SK-N-SH (cell line): ENCODE results near the gene SEMA3A. TPM values are rescaled to one million over a fixed set of nuclear protein-coding genes. Genes with fewer than 3 reads are reported as not detected.

Experiments
- CTCF ChIA-PET: fragments of 300-600, 350-600 bp; formaldehyde crosslinking; extraction: SDS; loops from one replicate; lab custom pipeline; 2021; lab: Yijun Ruan, JAX
- POLR2A ChIA-PET: fragments of 350-600 bp; sonication (Branson Sonifier 250); formaldehyde crosslinking; extraction: SDS; loops from one replicate; lab custom pipeline; 2020; ENCODE audit warnings: antibody characterized with exemption, inconsistent platforms; lab: Yijun Ruan, JAX
- DNase-seq: peaks from one replicate; pipeline ENCODE4 v3.0.0; 2012
- H2AFZ ChIP-seq: fragments of 200-600 bp; sonication (generic); 2 replicates; pipeline ENCODE4 v1.8.1; 2016; ENCODE audit warnings: antibody characterized with exemption, mild to moderate bottlenecking, low read depth
- H3F3A ChIP-seq: fragments of 200-600 bp; sonication (generic); replicated peaks from 2 replicates; pipeline ENCODE3; 2016; ENCODE audit warnings: antibody characterized with exemption, mild to moderate bottlenecking; ENCODE audit not compliant: insufficient read depth
- H3K27ac ChIP-seq, 2 experiments: fragments of 200-500 bp in 1 of 2; fragments of 200-600 bp in 1 of 2; sonication (Bioruptor generic) in 1 of 2; sonication (generic), shearing (Covaris generic) in 1 of 2; 2 replicates each; pipeline versions ENCODE4 v1.5.1 to v1.6.1; 2014 to 2016; ENCODE audit warnings: low read depth in 2 of 2, inconsistent platforms in 1 of 2, low read length in 1 of 2, mild to moderate bottlenecking in 1 of 2, mixed read lengths in 1 of 2
- H3K27me3 ChIP-seq: fragments of 200-600 bp; sonication (generic), shearing (Covaris generic); 2 replicates; pipeline ENCODE4 v1.6.1; 2016; ENCODE audit warnings: mixed run types; ENCODE audit not compliant: insufficient read depth
- H3K36me3 ChIP-seq, 2 experiments: fragments of 200-500 bp in 1 of 2; fragments of 200-600 bp in 1 of 2; sonication (Bioruptor generic) in 1 of 2; sonication (generic) in 1 of 2; replicated peaks in 1 of 2; 2 replicates each; pipeline versions ENCODE3 to v1.5.1; 2014 to 2016; ENCODE audit warnings: low read length in 1 of 2, mild to moderate bottlenecking in 1 of 2; ENCODE audit not compliant: insufficient read depth in 2 of 2, control insufficient read depth in 1 of 2
- H3K4me1 ChIP-seq, 2 experiments: fragments of 200-500 bp in 1 of 2; fragments of 200-600 bp in 1 of 2; sonication (Bioruptor generic) in 1 of 2; sonication (generic), shearing (Covaris generic) in 1 of 2; 2 replicates each; pipeline versions ENCODE4 v1.5.1 to v1.6.1; 2014 to 2016; ENCODE audit warnings: low read depth in 1 of 2, low read length in 1 of 2, mixed run types in 1 of 2; ENCODE audit not compliant: insufficient read depth in 2 of 2, control insufficient read depth in 1 of 2
- H3K4me2 ChIP-seq: fragments of 200-600 bp; sonication (generic), shearing (Covaris generic); 2 replicates; pipeline ENCODE4 v1.6.1; 2017; ENCODE audit warnings: mixed run types
- H3K4me3 ChIP-seq, 2 experiments: fragments of 200-500 bp in 1 of 2; fragments of 200-600 bp in 1 of 2; sonication (Bioruptor generic) in 1 of 2; sonication (generic), shearing (Covaris generic) in 1 of 2; 2 replicates each; pipeline versions ENCODE4 v1.5.1 to v1.8.1; 2014 to 2016; ENCODE audit warnings: low read depth in 2 of 2, inconsistent platforms in 1 of 2, low read length in 1 of 2, mild to moderate bottlenecking in 1 of 2, mixed read lengths in 1 of 2, moderate library complexity in 1 of 2
- H3K79me2 ChIP-seq: fragments of 200-600 bp; sonication (generic); 2 replicates; pipeline ENCODE4 v1.8.1; 2017; ENCODE audit warnings: mild to moderate bottlenecking; ENCODE audit not compliant: insufficient read depth
- H3K9ac ChIP-seq: fragments of 200-600 bp; sonication (generic); 2 replicates; pipeline ENCODE4 v1.6.1; 2017; ENCODE audit warnings: mixed run types
- H3K9me2 ChIP-seq: fragments of 200-600 bp; sonication (generic); 2 replicates; pipeline ENCODE4 v1.6.1; 2017; ENCODE audit warnings: mixed run types
- H3K9me3 ChIP-seq: fragments of 200-600 bp; sonication (generic); 2 replicates; pipeline ENCODE4 v1.6.1; 2017; ENCODE audit warnings: mixed run types, mild to moderate bottlenecking, moderate library complexity
- H4K20me1 ChIP-seq: fragments of 200-600 bp; sonication (generic); 2 replicates; pipeline ENCODE4 v1.6.1; 2017; ENCODE audit warnings: mild to moderate bottlenecking, mixed run types; ENCODE audit not compliant: insufficient read depth
- CHD2 ChIP-seq: fragments of 150-350 bp; IDR thresholded peaks from 2 replicates; pipeline ENCODE4 v1.6.1; 2018; ENCODE audit warnings: low read length; ENCODE audit not compliant: partially characterized antibody
- ELF1 ChIP-seq: IDR thresholded peaks from 2 replicates; pipeline ENCODE4 v1.4.0; 2012
- EP300 ChIP-seq, 2 experiments: IDR thresholded peaks; 2 replicates each; pipeline versions ENCODE4 v1.4.0 to v1.6.1; 2012; ENCODE audit warnings: borderline replicate concordance in 1 of 2, low read depth in 1 of 2, low read length in 1 of 2
- EZH2phosphoT487 ChIP-seq: fragments of 200-600 bp; sonication (generic); IDR thresholded peaks from 2 replicates; pipeline ENCODE4 v1.6.1; 2017; ENCODE audit warnings: low read depth, mixed run types, mild to moderate bottlenecking, antibody characterized with exemption, moderate library complexity, borderline replicate concordance
- FOSL2 ChIP-seq: IDR thresholded peaks from 2 replicates; pipeline ENCODE4 v1.4.0; 2012; ENCODE audit warnings: low read depth, mild to moderate bottlenecking, moderate library complexity, borderline replicate concordance
- FOXJ3 ChIP-seq: sonication (generic); formaldehyde crosslinking; IDR thresholded peaks from 2 replicates; pipeline ENCODE4 v1.5.1; 2020; ENCODE audit warnings: mild to moderate bottlenecking, missing genetic modification reagents
- GATA2 ChIP-seq: sonication (generic); formaldehyde crosslinking; IDR thresholded peaks from 2 replicates; pipeline ENCODE4 v1.5.0; 2020; ENCODE audit warnings: mild to moderate bottlenecking, missing genetic modification reagents
- NFIC ChIP-seq: IDR thresholded peaks from 2 replicates; pipeline ENCODE4 v1.4.0; 2012; ENCODE audit warnings: borderline replicate concordance
- PBX3 ChIP-seq: IDR thresholded peaks from 2 replicates; pipeline ENCODE4; 2012
- POLR2AphosphoS5 ChIP-seq: IDR thresholded peaks from 2 replicates; pipeline ENCODE4 v1.6.1; 2012; ENCODE audit warnings: low read depth, low read length
- RAD21 ChIP-seq: IDR thresholded peaks from 2 replicates; pipeline ENCODE4 v1.6.1; 2012; ENCODE audit warnings: mild to moderate bottlenecking, low read length
- RCOR1 ChIP-seq: fragments of 150-350 bp; IDR thresholded peaks from 2 replicates; pipeline ENCODE4 v1.6.1; 2017; ENCODE audit warnings: antibody characterized with exemption, low read length
- SIN3A ChIP-seq: IDR thresholded peaks from 2 replicates; pipeline ENCODE4 v1.6.1; 2012; ENCODE audit warnings: low read depth, mild to moderate bottlenecking, low read length, moderate library complexity, borderline replicate concordance
- TCF12 ChIP-seq: IDR thresholded peaks from 2 replicates; pipeline ENCODE4 v1.4.0; 2012
- YY1 ChIP-seq: IDR thresholded peaks from 2 replicates; pipeline ENCODE4 v1.4.0; 2012; ENCODE audit warnings: low read depth, mild to moderate bottlenecking
- ZBTB33 ChIP-seq: IDR thresholded peaks from 2 replicates; pipeline ENCODE4 v1.4.0; 2012; ENCODE audit warnings: low read depth, borderline replicate concordance
- WGBS: methylation state at CpG from one replicate; pipeline ENCODE4 v1.1.6; 2017; ENCODE audit warnings: low lambda C conversion rate; 5-methylcytosine and 5-hydroxymethylcytosine counted together
- polyA plus RNA-seq, 3 experiments: library from polyadenylated mRNA; depleted of rRNA; stranded (reverse); fragments of >200 nt; gene quantifications; 2 replicates each; pipeline ENCODE4 v1.2.3, GENCODE V29; 2012
- TF ChIP-seq, protein P1 (sequence below): fragments of 150-350 bp; IDR thresholded peaks from 2 replicates; pipeline ENCODE4 v1.6.1; 2016; ENCODE audit warnings: mild to moderate bottlenecking, low read depth, low read length

The SEMA3A gene
- polyA plus RNA-seq, 1 of the 3 experiments (the other 2 are of a cell fraction), result 15.9 TPM

GRCh38 chr7:84039432-84039831 lies 155.2 kb downstream of the SEMA3A start:
- peaks cover 20 to 33% of the 10 kb centered on the region in 2 experiments; a peak in 3 of 4 replicates for H3K4me1 ChIP-seq
- no peak overlapping the region for H3K4me3 ChIP-seq
- no peaks in the 10 kb centered on the region for H4K20me1 ChIP-seq
- no peak overlapping the region for H3K27ac ChIP-seq
- CTCF ChIA-PET, result no interaction called here
- POLR2A ChIA-PET, result interaction anchor here (0.6 kb wide), 1 partner anchor 42 kb away, joined by 3 read pairs; no protein-coding TSS in a partner anchor
- DNase-seq, result no peak
- no peaks in the 10 kb centered on the region for H3F3A ChIP-seq
- no peak overlapping the region for H2AFZ ChIP-seq
- H3K9me2 ChIP-seq, result no peaks in the 10 kb centered on the region
- TF ChIP-seq YY1, result no peak
- TF ChIP-seq GATA2 (CRISPR knock-in tag), result peak; percentile 71
- TF ChIP-seq PBX3, result 0 out of 2 replicates have a peak, but pooled peaks have one; percentile 2
- peak; percentile 38; the same call in 1 of the 2 replicates for TF ChIP-seq TCF12
- TF ChIP-seq SIN3A, result no peak
- TF ChIP-seq CHD2, result peak; percentile 41
- TF ChIP-seq POLR2AphosphoS5, result no peak
- peak; percentile 53; the same call in 1 of the 2 replicates for TF ChIP-seq RCOR1
- TF ChIP-seq EP300 (IDR thresholded peaks at IDR 0.05; ENCODE audit: borderline replicate concordance in 1 of 2, low read depth in 1 of 2, low read length in 1 of 2), result peak in 1 of 2 experiments; percentile 86; a peak in 2 of 4 replicates
- TF ChIP-seq NFIC, result no peak
- TF ChIP-seq, all 33 proteins: peak for 6
- Histone ChIP-seq H3K27me3 (no peaks in the 10 kb centered on the region), H3K79me2 (no peaks in the 10 kb centered on the region), H3K9ac (no peak overlapping the region), H3K4me2 (no peak overlapping the region), H3K9me3 (no peaks in the 10 kb centered on the region), H3K36me3 (peaks cover 0 to 2% of the 10 kb centered on the region in 2 experiments)

DNA sequence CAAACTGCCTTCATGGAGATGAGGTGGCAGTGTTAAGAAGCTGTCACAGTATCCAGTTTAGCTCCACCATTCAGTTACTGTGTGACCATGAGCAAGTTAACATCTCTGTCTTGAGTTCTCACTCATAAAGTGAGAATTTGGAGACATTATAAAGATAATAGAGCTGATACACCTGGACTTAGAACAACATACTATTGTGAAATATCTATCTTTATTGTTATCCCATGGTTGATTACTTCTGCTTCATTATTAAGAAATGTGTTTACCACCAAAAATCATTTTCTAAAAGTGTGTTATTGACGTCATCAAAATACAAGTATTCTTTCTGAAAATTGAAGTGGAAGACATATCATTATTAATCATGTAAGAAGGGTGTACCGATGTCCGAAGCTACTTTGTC lies 166.9 kb downstream of the SEMA3A start:
- peaks cover 2 to 8% of the 10 kb centered on the region in 2 experiments; a peak in 3 of 4 replicates for H3K4me1 ChIP-seq
- no peaks in the 10 kb centered on the region for H3K9me2 ChIP-seq
- no peaks in the 10 kb centered on the region for H3K36me3 ChIP-seq
- no peaks in the 10 kb centered on the region for H3K9me3 ChIP-seq
- H3K79me2 ChIP-seq, result no peaks in the 10 kb centered on the region
- H3K9ac ChIP-seq, result no peak overlapping the region
- POLR2A ChIA-PET, result no interaction called here
- H3F3A ChIP-seq, result peaks cover 18% of the 10 kb centered on the region
- H2AFZ ChIP-seq, result no peak overlapping the region
- H4K20me1 ChIP-seq, result no peaks in the 10 kb centered on the region
- H3K4me3 ChIP-seq, result no peak overlapping the region
- H3K27ac ChIP-seq, result no peak overlapping the region
- WGBS, result 95% methylated on average over 3 of the region's 3 CpGs
- H3K4me2 ChIP-seq, result no peak overlapping the region
- CTCF ChIA-PET, result no interaction called here
- no peaks in the 10 kb centered on the region for H3K27me3 ChIP-seq
- TF ChIP-seq ELF1, result no peak
- TF ChIP-seq, all 33 proteins: peak for 0
- no peak for DNase-seq

DNA sequence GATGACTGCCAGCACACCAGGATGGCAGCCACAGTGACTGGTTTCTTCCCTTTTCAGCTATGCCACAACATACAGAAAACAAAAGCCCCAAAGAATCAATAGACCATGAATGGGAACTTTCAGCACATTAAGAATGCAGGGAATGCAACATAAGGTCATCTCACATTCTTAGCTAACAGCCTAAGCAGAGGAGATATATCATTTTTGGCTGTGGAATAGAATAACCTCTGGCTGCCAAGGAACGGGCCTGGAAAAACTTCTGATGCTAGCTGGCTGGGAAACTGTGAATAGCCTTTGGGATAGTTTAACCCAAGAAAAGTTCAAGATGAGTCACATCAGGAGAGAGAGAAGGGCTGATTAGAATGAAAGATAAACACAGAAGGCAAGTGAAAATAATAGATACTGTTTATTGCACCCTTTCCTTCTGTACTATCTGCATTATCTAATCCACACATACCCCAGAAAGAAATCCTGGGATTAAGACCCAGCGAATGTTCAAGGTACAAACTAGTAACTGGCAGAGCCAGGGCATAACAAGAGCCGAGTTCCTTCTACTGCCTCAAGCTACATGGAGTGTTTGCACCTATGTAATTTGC lies 169.2 kb downstream of the SEMA3A start:
- no peak overlapping the region for H3K4me3 ChIP-seq
- H3K4me1 ChIP-seq, result peaks cover 0 to 22% of the 10 kb centered on the region in 2 experiments; a peak in 2 of 4 replicates
- H3K27me3 ChIP-seq, result no peaks in the 10 kb centered on the region
- H3K9me2 ChIP-seq, result no peaks in the 10 kb centered on the region
- H3K9me3 ChIP-seq, result no peaks in the 10 kb centered on the region
- POLR2A ChIA-PET, result no interaction called here
- no peaks in the 10 kb centered on the region for H4K20me1 ChIP-seq
- CTCF ChIA-PET, result interaction anchor here (1.1 kb wide), 1 partner anchor 89 kb away, joined by 3 read pairs; no protein-coding TSS in a partner anchor
- peak overlapping the region; percentile 78 to 95; a peak in 3 of 4 replicates for H3K27ac ChIP-seq
- 8% methylated on average over 3 of the region's 3 CpGs for WGBS
- H2AFZ ChIP-seq, result no peak overlapping the region
- no peaks in the 10 kb centered on the region for H3K36me3 ChIP-seq
- H3K4me2 ChIP-seq, result peak overlapping the region; percentile 53; the same call in 1 of the 2 replicates
- peaks cover 30% of the 10 kb centered on the region for H3F3A ChIP-seq
- peak overlapping the region; percentile 45; the same call in 1 of the 2 replicates for H3K9ac ChIP-seq
- no peaks in the 10 kb centered on the region for H3K79me2 ChIP-seq
- DNase-seq, result no peak
- peak; percentile 100 for TF ChIP-seq NFIC
- peak; percentile 72; the same call in 1 of the 2 replicates for TF ChIP-seq SIN3A
- peak; percentile 97 for TF ChIP-seq FOSL2
- TF ChIP-seq ELF1, result peak; percentile 46; the same call in 1 of the 2 replicates
- no peak for TF ChIP-seq EZH2phosphoT487
- TF ChIP-seq ZBTB33, result peak; percentile 88
- peak; percentile 5; the same call in 1 of the 2 replicates for TF ChIP-seq RAD21
- TF ChIP-seq, protein P1, sequence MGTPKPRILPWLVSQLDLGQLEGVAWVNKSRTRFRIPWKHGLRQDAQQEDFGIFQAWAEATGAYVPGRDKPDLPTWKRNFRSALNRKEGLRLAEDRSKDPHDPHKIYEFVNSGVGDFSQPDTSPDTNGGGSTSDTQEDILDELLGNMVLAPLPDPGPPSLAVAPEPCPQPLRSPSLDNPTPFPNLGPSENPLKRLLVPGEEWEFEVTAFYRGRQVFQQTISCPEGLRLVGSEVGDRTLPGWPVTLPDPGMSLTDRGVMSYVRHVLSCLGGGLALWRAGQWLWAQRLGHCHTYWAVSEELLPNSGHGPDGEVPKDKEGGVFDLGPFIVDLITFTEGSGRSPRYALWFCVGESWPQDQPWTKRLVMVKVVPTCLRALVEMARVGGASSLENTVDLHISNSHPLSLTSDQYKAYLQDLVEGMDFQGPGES, result no peak
- no peak for TF ChIP-seq FOXJ3 (CRISPR knock-in tag)
